ACHN (cell line): Measurements from ENCODE around the gene SYT9.

ENCODE experiments used
- DNase-seq: peaks from one replicate; pipeline ENCODE4 v3.0.0-alpha.2; 2015
- in situ Hi-C: cut with HindIII; loops from 2 replicates; pipeline ENCODE4 v1.10.0; 2017; ENCODE audit warnings: low sequenced_read_pairs, low pct_ligation_motif_present, low pct_unique_long_range_greater_than_20kb

The SYT9 gene

DNA sequence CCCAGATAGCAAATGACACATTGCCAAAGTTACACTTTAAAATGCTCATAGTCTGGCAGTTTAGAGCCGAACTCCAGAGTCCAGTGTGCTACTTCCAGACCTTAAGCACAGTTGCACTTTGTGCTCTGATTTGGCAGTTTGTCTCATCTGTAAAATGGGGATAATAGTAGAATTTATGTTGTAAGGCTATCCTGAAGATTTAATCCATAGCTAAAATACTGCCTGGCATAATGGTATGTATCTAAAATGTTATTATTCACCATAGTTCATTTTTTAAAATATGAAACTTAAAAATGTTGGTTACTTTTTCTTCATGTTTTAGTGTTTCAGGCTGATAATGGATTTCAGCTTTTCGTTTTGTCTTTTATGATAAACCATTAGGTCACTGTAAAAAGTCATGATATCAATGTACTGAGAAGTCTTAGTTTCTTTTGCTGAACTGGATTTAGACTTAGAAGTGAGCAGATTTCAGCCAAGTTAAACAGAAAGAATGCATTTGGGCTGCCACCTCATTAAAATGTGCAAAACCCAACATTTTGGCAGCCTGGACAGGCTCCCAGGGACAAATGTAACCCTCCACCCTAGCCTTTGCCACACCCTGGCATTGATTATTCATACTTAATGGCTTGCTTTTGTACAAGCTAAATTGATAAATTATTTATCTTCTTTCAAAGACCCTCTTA, 234.5 kb downstream of the SYT9 start:
- DNase-seq = no peak
- in situ Hi-C loops = no loop called here

DNA sequence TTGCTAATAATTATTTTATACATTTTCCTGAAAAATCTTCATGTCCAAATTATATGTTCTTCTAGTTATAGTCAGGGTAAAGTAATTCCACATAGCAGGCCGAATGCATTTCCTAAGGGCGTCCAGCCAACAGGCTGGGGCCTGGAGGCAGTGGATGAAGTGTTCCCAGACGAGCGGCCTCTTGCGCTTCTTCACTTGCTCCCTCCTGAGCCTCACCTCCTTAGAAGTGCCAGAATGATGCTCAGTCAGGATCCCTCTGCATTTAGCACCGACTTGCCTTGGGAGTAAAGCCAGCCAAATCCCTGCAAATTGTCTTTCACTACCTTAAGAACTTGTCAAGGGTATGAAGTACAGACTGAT, 235.1 kb downstream of the SYT9 start:
- no peak for DNase-seq

DNA sequence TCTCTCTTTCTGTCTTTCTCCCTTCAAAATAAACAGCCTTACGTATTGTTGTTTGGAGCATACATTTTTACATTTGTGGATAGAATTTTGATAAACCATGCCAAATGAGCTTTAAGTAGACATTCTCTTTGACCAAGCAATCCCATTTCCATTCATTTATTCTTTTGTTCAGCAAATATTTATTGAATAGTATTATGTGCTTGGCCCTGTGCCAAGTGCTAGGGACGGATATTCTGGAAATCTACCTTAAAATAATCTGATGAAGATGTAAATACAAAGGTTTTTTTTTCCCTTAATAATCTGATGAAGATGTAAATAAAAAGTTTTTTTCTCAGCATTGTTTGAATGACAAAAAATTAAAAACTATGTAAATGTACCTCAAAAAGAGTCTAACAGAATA, 235.7 kb downstream of the SYT9 start:
- DNase-seq = no peak
- in situ Hi-C loops = no loop called here

More for the DNA sequence above, 235.1 kb downstream of the SYT9 start:
- in situ Hi-C loops = no loop called here

DNA sequence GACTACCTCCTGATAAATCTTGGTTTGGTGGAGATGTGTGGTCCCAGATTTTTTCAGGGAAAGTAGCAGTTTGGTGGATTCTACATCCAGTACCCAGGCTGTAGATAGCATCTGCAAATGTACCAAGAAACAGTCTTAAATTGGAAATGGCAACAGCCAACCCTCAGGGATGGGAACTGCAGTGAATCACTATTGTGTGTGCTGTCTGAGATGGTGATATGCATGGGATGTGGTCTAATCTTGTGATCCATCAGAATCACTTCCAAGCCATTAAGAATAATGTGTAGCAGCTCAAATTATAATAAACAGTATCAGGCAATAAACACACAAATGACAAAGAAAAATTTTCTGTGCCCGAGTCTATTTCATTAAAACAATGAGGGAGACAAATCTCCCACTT, 237.0 kb downstream of the SYT9 start:
- DNase-seq = no peak
- in situ Hi-C loops = no loop called here

DNA sequence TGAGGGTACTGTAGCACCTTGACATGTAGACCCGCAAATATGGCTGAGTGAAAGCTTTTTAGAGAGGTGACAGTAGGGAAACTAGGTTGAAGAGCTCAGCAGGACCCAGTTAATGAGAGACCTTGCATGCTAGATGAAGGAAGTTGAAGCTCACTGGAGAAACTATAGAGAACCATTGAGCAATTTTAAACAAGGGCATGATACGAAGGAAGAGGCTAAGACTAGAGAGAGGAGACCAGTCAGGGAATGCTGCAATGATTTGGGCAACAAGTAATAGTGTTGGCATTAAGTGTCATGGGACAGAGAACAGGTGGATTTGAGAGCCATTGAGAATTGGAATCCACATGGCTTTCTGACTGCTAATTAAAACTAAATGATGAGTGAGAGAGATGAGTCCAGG, 237.7 kb downstream of the SYT9 start:
- in situ Hi-C loops = no loop called here
- no peak for DNase-seq

DNA sequence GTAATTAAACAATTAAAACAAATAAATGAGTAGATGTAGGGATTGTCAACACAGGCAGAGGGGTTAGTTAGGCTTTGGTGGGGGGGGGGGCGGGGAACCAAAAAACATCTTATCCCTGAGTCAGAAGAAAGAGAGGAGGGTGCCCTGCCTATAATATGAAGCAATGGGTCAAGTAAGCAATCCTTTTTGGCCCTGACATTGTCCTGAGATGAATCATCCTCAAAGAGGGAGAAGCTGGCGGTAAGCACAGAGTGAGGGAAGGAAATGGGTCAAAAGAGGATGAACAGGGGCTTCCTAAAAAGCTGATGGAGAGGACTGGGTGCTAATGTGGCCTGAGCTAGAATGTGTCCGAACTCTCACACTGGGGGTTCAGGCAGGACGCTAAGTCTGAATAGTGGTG, 238.3 kb downstream of the SYT9 start:
- in situ Hi-C loops = no loop called here
- no peak for DNase-seq

DNA sequence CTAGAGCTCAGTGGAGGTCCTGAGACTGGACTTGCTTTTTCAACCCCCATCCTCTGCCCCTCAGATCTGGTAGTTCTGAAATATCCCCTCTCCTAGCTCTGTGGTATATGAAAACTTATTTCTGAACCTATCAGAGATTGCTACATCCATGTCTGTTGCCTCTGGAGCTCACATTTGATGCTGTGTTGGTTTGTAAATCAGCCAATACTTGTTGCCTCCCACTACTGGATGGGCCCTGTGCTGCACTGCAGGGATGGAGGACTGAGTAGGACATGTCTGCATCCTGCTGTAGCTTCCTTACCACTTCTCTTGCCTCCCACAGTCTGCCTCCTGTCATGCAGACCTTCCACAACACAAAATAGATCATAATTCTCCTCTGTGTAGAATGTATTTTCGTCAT, 238.8 kb downstream of the SYT9 start:
- DNase-seq = no peak
- in situ Hi-C loops = no loop called here

DNA sequence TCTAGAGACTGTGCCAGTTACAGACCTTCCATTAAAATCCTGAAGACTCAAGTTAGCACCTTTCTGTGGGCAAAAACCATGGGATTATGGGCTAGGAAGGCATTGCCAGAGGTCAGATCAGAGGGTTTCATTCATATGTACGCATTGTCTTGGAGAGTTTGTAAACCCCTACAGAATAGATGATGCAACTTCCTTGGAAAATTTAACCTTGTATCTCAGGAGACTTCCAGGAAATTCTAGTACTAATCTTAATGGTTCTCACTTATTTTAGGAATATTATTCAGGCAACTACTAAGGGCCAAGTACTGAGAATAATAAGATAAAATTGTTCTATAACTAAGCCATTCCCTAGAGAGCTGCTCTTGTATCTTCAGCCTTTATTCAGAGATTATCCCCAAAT, 240.5 kb downstream of the SYT9 start:
- DNase-seq = no peak
- in situ Hi-C loops = no loop called here

DNA sequence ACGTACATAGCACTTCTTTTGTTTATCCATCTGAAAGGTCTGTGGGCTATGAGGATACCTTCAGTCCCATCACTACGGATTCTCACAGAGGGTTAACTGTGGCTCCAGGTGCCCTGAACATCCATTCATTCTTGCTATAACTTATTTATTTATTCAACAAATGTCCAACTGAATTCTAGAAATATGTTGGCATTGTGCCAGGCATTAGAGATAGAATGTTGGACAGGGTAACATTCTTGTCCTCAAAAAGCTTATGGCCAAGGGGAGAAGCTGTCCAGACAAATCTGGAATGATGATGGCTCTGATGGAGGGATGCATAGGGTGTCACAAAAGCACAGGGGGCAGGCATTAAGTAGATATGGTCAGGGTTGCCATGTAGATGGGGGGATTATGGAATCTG, 242.0 kb downstream of the SYT9 start:
- in situ Hi-C loops = no loop called here
- no peak for DNase-seq

DNA sequence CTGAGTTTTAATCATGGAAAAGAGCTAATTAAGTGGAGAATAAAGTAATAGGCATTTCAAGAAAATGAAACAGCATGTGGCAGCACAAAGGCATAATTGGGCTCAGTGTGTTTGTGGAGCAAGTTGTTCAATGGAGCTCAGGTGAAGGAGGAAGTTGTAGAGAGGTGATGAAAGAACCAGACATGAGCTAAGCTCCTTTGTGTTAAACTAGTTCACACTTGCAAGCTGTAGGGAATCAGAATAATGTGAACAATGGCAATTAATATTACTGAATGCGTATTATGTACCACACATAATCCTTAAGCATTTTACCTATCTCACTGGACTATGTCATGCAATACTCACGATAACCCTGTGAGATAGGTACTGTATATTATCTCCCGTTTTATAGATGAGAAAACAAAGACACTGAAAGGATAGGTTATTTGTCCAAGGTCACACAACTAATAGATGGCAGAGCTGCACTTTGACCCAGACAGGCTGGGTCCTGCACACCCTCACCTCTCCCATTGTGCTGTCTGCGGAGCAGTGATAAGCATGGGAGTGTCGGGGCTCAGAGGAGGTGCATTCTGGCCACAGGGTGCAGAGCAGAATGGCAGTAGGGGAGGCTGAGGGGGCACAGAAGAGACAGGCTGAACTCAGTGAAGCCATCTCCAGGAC, 242.5 kb downstream of the SYT9 start:
- in situ Hi-C loops = no loop called here
- no peak for DNase-seq

DNA sequence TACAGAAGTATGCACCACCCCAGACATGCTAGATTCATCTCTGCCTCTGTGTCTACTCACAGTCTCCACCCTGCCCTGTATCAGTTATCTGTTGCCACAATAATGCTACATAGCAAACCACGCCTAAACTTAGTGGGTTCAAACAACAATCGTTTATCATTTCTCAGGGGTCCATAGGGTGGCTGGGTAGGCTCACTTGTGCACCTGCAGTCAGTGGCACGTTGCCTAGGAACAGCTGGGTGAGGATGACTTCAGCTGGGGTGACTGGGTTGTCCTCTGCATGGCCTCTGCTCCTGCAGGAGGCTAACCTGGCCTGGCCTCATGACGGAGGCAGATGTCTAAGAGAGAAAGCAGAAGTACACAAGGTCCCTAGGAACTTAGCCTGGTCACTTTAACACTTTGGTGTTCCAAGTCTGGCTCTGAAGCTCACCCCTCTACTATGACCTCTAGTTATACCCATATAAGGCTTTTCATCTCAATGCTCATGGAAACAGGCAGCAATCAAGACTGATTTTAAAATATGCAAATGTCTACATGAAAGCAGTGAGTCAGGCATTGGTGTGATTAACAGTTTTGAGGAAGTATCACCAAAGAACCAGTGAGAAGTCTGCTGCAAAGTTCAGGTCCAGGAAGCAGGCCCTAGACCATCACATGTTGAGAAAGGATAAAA, 244.3 kb downstream of the SYT9 start:
- in situ Hi-C loops = no loop called here
- no peak for DNase-seq

DNA sequence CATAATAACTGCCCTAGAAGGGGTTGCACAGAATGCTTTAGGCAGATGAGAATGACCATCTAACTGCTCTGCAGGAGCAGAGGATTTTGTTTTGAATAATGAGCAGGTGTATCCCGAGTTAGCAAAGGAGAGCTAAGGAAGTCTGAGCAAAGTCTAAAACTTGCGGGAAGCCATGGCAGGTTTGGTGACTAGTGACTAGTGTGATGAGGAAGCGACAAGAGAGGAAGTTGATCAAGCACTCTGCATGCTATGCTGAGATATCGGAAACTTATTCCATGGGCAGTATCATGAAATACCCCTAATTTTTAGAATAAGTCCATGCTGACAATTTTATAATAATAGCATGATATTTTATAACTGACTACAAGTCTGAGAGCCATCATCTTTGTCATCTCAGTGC, 246.5 kb downstream of the SYT9 start:
- no peak for DNase-seq
- in situ Hi-C loops = no loop called here

DNA sequence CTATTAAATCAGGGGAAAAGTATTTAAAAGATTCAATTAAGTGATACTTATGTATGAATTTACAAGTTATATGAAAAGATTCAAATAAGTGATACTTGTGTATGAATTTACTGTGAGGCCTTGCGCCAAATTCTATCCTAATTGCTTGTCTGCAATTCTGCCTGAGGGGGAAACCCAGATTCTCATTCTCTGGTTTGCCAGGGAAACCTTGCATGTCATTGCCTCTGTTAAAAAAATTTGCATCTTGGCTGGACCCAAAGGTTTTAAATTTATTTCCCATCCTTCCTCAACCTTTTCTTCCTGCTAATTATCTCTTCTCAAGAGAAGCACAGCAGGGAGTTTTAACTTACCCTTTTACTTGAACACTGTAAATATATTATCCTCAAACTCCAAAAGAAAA, 247.4 kb downstream of the SYT9 start:
- in situ Hi-C loops = no loop called here
- DNase-seq = no peak

DNA sequence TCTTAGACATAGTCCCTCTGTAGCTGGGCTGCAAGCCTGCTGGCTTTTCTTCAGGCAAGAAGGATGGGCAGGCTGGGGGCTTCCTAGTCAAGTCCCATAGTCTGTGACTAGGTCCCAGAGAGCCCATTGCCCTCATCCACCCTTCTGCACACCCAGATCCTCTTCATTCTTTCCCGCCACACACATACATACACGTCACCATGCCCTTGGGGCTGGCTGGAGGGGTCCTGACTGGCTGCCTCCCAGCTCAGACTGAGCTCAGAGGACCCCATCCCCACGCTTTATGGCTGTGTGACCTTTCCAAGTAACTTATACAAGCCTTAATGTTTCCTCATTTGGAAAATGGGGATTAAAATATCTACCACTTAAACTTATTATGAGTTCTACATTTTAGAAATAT, 248.5 kb downstream of the SYT9 start:
- no peak for DNase-seq
- in situ Hi-C loops = no loop called here

DNA sequence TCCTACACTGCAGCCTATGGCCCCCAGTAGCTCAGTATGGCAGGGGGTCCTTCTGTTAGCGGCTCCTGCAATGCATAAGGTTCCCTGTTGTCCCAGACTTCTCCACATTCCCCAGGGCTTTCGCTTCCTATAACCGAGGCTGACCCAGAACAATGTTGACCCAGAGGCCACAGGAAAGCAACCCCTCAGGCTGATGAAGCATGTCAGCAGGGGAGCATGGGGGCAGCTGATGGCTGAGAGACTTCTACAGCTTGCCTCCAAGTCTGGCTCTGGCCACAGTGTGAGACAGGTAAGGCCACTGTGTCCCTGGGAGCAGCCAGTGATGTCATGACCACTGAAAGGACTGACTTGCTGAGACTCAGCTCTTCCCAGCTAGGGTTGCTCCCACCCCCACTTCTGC, 249.5 kb downstream of the SYT9 start:
- no peak for DNase-seq

DNA sequence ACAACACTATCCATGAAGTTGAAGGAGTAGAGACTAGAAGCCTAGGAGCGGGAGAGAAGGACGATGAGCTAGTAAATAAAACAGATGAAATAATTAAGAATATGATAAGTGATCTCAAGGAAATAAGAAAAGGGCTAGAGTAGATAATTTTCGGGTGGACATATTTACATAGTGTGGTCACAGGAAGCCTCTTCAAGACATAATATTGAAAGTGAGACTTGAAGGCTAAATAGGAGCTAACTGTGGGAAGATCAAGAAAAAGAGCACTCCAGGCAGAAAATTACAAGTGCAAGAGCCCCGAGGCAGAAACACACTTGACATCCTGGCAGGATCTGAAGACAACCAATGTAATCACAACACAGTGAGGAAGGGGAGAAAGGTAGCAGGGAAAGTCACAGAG, 250.2 kb downstream of the SYT9 start:
- in situ Hi-C loops = no loop called here

More for the DNA sequence above, 249.5 kb downstream of the SYT9 start:
- in situ Hi-C loops = no loop called here

DNA sequence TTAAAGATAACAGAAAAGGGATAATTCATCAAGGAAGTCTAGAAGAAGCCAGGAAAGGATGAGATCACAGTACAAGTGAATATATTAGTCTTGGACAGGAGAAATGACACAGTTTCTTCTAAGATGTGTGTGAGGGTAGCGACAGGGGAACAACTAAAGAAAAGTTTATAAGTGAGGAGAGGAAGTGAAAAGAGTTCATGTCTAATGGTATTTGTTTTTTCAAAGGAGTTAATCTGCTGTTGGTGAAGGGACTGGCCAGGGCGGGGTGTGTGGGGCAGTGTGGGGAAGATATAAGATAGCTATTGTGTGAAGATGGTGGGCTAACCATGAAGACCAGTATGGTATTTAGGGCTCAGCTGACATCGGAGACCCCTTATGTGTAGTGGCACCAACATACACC, 254.5 kb downstream of the SYT9 start:
- in situ Hi-C loops = no loop called here
- DNase-seq = no peak

More for the DNA sequence above, 250.2 kb downstream of the SYT9 start:
- no peak for DNase-seq

DNA sequence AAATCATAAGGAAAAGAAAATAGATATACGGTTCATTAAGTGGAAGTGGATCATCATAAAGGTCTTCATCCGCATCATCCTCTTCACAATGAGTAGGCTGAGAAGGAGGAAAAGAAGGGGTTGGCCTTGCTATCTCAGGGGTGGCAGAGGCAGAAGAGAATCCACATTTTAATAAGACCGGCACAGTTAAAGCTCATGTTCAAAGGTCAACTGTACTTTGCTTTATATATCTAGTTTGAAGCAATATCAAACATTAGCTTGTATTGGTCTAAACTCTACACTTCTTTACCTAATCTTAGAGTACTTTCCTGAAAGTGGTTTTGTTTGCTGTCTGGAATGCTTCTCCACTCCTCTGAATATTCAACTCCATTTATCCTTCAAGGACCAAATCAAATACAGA, 256.4 kb downstream of the SYT9 start:
- DNase-seq = no peak
- in situ Hi-C loops = no loop called here

DNA sequence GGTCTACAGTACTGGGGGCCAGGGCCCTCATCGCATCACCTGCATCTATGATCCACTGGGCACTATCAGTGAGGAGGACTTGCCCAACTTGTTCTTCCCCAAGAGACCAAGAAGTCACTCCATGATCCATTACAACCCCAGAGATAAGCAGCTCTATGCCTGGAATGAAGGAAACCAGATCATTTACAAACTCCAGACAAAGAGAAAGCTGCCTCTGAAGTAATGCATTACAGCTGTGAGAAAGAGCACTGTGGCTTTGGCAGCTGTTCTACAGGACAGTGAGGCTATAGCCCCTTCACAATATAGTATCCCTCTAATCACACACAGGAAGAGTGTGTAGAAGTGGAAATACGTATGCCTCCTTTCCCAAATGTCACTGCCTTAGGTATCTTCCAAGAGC, 258.3 kb downstream of the SYT9 start:
- DNase-seq = no peak
- in situ Hi-C loops = no loop called here

DNA sequence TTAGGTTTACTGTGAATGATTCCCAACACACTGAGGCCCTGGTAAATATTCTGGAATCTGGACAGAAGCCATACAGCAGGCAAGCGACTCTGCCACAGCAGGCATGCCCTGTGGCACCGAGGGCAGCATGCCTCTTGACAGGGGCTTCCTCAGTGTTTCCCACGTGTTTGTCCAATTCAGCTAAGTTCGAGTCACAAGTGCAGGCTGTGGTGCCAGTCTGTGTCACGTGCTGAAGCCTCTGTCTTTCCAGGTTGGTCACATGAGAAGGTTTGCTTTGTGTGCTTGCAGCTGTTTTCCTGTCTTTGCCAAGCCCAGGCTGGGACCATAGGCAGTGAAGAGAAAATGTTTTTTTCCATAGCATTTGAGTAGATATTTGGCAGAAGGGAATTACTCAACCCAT, 259.7 kb downstream of the SYT9 start:
- in situ Hi-C loops = no loop called here
- no peak for DNase-seq
